Mesenteric fat pad (tissue), 1 donor: ENCODE results near the gene POLA1. TPM values are rescaled to one million over a fixed set of nuclear protein-coding genes. Genes with fewer than 3 reads are reported as not detected.

Experiments
- DNase-seq: peaks from one replicate; pipeline ENCODE4 v3.0.0-alpha.2; 2020; ENCODE audit warnings: low spot score
- total RNA-seq: library from RNA; stranded (reverse); fragmentation: NEBNext Ultra II Directional; extraction: Animal tissue kit (Norgen Biotek cat#: 25700); gene quantifications from one replicate; pipeline ENCODE4 v1.2.1, GENCODE V29; 2021
- donor health status: DM: yes; HTN: yes; CAD: no.

POLA1 gene
- total RNA-seq, 1 donor from 2014 or later, result 9.0 TPM

DNA sequence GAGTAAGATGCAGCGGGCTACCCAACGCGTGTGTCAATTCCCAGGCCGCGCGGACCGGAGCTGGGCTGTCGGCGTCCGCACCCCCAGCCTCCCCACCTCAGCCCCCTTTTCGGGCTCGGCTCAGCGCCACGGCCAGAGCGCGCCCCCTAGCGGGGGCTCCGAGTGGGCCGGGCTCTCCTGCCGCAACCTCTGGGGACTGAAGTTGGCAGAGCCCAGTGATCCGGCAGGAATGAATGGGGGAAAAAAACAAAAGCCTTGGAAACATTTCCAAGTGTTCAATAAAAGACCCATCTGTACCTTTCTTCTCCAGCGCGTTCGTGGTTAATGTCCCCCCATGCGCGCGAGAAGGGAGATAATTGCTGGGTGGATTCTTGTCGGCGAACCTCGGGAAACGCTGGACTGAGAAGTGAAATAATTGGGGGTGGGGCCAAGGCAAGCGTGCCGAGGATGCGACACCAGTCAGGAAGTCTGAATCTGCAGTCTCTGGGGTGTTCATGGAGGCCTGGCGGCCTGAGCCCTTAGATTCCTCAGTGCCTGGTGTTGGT is 327.3 kb downstream of the POLA1 start:
- no peak for DNase-seq

DNA sequence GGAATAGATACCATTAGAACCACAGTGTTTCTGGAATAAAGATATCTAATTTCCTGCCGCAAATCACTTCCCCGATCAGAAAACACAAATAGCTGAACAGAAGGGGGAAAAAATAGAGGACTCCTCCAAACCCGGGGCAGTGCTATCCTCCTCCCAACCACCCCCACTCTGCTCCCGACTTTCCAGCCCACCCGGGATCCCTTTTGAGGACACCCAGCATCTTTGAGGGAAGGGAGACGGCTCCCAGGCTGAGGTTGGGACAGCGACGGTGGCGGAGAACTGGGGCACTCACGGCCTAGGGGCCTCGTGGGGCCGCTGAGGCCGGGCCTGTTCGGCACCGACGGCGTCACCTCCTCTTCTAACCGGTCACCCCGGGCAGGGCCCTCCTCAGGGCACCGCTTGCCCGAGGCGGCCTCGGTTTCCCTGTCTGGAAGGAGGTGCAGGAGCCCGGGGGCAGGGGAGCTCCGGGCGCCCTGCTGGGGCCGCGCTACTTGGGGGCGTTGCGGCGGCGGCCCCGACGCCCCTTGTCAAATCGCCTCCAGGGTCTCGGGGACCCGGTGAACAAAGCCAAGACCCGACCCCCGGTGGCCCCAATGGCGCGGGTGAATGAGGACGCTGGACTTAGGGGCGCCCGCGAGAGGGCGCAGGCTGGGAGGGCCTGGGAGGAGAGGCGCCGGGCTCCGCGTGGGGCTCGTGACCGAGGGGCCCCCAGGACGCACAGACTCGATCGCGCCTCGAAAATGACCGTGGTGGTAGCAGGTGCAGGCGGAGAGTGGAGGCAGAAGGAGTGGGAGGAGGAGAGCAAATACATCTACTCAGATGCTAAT is 329.0 kb downstream of the POLA1 start:
- no peak for DNase-seq

DNA sequence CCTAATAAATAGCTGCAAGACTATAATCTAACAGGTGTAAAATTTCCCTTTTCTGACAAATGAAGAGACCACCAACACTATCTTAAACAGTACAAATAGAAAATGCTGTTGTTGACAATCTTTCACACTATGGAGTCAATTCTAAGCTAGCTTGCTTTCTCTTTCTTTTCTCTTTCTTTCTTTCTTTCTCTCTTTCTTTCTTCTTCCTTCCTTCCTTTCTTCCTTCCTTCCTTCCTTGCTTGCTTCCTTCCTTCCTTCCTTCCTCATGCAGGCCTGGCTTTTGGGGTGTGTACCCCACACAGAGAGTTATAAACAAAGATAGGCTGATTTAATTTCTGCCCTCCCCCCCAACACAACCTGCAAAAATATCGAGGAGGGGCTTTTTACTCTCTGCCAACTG is 330.2 kb downstream of the POLA1 start:
- no peak for DNase-seq

DNA sequence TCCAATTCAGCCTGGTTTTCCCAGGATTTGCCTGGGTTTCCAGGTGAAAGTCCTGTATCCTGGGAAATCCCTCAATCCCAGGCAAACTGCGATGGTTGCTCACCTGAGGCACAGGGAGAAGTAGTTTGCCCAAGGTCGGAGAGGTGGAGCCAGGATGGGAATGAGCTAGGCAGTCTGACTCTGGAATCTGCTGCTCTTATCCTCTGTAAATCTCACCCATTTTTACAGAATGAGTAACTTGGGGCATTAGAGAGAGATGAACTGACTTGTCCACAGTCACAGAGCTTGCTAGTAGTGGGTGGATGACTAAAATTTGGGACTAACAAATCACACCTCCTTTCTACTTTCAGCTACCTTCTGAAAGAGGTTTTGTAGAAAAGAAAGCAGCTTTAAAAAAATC is 331.9 kb downstream of the POLA1 start:
- DNase-seq, result no peak

DNA sequence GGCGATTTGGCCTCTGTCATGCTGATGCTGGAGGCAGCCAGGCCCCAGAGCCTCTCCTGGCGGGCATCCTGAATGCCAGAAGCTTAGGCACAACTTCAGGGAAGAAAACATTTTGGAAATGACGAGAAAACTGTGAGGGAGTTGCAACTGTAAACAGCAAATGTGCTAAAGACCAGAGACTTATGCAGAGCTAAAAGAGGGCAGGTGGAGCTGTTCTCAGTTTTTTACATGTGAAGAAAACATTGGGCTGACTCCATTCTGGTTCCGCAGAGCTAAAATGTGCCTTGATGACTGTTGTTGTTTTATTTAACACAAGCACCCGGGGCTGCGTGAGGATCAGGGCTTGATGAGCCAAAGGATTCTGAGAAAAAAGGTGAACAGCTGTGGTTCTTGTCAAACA is 332.9 kb downstream of the POLA1 start:
- no peak for DNase-seq

- no peak for DNase-seq
Measured at GRCh38 chrX:25028726-25029125, 335.0 kb downstream of the POLA1 start.

GRCh38 chrX:25029288-25029825 is 335.6 kb downstream of the POLA1 start:
- no peak for DNase-seq

GRCh38 chrX:25034889-25035288 is 341.2 kb downstream of the POLA1 start:
- DNase-seq, result no peak

GRCh38 chrX:25039036-25039435 is 345.3 kb downstream of the POLA1 start:
- DNase-seq, result no peak

DNA sequence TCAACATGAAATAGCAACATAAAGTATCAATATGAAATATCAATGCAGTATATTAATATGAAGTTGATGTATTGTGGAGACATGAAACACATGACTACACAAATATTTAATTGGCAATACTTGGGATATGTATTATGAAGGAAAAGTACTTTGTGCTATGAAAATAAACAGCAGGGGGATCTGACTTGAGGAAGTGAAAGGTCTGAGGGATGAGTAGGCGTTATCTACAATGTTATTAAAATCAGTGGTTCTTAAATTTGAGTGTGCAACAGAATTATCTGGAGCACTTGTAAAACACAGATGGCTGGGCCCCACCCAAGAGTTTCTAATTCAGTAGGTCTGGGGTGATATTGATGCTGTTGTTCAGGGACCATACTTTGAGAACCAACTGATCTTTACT is 349.5 kb downstream of the POLA1 start:
- DNase-seq, result no peak

Other genes with a start within 250 kb of the POLA1 start
- 8.5 TPM for gene PDK3, start 228.6 kb upstream of the POLA1 start, total RNA-seq
- 0.10 TPM for gene PCYT1B, start 46.6 kb upstream of the POLA1 start, total RNA-seq